T-helper 1 cell (primary cell): ENCODE measurements around the gene C19orf33.
"Not testable (repeated sequence)": the region's sequence is repeated elsewhere in the genome, so short reads cannot be mapped to it uniquely, and the experiment has no call there.

ENCODE experiments used
- DNase-seq, 5 donors: peaks; one replicate each; pipeline ENCODE4 v3.0.0-alpha.2; 2012 to 2020
- total RNA-seq, 4 donors: gene quantifications; one replicate each; lab custom pipeline; 2026; lab: John Stamatoyannopoulos, UW

C19orf33 gene
- 0 reads per million in 4 donors for total RNA-seq

DNA sequence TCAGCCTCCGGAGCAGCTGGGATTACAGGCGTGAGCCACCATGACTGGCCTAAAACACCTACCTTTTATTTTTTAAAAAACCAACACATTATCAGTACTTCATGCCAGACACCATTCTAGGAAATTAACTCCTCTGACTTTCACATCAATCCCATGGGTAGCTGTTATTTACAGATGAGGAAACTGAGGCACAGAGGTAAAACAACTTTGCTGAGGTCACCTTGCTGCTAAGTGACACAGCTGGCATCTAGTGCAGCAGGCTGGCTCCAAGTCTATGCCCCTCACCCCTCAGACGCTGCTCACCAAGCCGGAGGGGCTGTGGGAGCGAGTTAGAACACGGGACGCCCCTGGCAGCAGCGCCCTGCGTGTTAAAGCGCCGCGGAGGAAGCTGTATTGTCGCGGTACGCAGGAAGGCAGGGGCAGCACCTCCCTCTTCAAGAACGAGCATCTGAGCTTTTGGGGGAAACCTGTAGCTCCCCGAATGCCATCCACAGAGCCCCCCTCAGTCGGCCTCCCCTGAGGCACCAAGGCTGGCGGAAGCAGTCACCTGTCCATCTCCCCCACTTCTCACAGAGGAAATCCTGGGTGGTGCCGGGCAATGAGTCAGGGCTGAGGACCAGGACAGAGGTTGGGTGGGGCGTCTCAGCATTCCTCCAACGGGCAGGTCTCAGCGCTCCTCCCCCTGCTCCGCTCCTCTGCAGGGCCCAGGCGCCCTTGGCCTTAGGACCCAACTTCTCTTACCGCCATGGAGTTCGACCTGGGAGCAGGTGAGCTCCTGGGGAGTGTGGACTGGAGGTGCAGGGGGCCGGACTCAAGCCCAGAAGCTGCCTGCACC lies at the start of gene C19orf33:
TSS of gene C19orf33 (plus strand) at position 735 of the 835 bp plus-strand sequence. CDS start at position 746, 11 bp downstream.
- no peak for DNase-seq

DNA sequence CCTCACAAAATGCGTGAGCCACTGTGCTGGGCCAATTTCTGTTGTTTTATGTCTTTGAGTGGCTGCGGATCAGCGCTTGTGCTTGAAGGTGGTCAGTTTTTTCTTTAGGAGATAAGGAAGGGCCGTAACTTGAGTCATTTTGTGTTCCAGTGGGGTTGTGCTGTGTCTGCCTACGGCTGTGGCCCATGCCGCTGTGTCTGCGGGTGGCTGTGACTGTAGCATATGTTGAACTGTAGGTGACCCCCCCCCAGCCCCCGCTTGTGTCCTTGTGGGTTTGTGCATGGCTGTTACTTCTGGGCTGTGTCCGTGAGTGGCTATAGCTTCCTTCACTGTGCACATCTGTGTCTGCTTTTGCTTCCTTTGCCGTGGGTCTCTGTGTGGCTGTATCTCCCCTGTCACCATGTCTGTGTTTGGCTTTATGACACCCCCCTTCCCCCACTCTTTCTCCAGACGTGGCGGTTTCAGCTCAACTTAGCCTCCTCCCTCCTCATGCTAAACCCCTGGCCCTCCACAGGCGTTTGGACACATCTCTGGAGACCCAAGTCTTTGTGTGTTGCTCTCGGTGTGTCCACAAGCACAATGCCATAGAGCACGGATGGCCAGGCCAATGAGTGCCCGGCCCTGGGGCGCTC lies 48.6 kb upstream of the C19orf33 start:
- no peak for DNase-seq

DNA sequence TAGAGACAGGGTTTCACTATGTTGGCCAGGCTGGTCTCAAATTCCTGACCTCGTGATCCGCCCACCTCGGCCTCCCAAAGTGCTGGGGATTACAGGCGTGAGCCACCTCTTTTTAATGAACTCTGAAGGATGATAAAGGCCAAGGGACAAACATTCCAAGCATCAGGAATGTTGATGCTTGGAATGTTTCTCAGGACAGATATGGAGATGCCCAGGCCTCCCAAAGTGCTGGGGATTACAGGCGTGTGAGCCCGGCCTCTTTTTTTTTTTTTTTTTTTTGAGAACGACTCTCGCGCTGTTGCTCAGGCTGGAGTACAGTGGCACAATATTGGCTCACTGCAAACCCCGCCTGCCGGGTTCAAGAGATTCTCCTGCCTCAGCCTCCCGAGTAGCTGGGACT lies 42.1 kb upstream of the C19orf33 start:
- not testable (repeated sequence) for DNase-seq

DNA sequence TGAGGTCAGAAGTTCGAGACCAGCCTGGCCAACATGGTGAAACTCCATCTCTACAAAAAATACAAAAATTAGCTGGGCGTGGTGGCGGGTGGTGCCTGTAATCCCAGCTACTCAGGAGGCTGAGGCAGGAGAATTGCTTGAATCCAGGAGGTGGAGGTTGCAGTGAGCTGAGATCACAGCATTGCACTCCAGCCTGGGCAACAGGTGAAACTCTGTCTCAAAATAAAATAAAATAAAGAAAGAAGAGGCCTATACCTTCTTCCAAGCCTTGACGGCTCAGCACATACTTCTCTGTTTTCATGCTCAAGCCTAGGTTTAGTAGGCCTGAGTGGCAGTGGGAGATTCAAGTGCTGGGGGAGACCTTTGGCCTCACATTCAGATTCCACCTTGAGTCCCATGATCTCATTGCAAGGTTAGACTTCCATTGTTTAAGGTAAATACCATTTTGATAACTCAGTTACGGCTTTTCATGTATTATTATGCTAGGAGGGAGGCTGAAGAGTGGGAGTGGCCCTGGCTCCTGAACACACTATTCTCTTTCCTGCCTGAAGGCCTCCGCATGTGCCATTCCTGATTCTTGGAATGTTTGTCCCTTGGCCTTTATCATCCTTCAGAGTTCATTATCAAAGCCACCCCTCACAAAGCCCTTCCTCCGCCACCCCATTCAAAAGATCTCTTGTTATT lies 41.3 kb upstream of the C19orf33 start:
- no peak for DNase-seq

DNA sequence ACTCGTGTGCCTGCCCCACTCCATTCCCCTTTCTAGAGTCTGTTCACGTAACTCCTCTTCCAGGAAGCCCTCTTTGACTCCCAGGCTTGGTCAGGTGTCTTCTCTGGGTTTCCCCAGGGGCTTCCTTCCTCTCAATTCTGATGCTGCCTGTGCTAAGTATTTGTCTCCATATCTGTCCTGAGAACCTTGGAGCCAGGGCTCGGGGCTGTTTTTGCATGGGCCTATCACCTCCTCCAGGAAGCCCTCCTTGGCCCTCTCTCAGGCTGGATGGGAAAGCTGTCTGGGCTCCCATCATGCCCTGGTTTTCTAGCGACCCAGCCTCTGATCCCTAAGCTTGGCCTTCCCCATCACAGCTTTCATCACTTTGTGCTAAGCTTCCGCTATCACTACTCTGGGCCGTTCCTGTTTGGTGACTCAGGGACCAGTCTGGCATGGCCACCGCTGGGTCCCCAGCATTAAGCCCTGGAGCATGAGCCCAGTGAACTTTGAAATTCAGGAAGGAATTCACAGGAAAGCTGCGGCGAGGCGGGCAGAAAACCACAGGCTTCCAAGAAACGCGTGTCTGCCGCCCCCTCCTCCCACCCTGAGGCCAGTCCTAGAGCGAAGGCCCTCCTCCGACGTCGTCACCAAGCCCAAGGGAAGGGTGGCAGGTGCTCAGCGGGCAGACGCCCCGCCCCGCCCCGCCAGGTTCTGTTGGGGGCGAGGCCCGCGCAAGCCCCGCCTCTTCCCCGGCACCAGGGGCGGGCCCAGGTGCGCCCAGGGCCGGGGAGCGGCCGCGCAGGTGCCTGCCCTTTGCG lies 40.2 kb upstream of the C19orf33 start:
- DNase-seq, result peak; percentile 32 to 76 (median 70)

DNA sequence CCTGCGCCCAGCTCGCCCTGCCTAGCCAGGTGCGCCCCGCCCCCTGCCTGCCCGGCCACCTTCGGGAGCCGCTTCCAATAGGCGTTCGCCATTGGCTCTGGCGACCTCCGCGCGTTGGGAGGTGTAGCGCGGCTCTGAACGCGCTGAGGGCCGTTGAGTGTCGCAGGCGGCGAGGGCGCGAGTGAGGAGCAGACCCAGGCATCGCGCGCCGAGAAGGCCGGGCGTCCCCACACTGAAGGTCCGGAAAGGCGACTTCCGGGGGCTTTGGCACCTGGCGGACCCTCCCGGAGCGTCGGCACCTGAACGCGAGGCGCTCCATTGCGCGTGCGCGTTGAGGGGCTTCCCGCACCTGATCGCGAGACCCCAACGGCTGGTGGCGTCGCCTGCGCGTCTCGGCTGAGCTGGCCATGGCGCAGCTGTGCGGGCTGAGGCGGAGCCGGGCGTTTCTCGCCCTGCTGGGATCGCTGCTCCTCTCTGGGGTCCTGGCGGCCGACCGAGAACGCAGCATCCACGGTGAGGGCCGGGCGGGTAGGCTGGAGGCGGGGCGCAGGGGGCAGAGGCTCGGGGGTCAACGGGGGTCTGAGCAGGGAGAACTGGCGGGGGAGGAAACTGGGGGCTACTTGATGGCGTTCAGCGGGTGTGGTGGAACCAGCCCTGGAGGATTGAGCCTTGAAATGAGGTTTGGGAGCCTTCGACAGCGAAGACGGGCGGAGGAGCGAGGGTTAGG lies 39.4 kb upstream of the C19orf33 start, which contains the start of gene SPINT2:
TSS of gene SPINT2 (plus strand) at position 88 of the 727 bp plus-strand sequence. CDS start at position 408, 320 bp downstream.
- DNase-seq, result peak in 4 of 5 donors; percentile 37 to 66 (median 40)

DNA sequence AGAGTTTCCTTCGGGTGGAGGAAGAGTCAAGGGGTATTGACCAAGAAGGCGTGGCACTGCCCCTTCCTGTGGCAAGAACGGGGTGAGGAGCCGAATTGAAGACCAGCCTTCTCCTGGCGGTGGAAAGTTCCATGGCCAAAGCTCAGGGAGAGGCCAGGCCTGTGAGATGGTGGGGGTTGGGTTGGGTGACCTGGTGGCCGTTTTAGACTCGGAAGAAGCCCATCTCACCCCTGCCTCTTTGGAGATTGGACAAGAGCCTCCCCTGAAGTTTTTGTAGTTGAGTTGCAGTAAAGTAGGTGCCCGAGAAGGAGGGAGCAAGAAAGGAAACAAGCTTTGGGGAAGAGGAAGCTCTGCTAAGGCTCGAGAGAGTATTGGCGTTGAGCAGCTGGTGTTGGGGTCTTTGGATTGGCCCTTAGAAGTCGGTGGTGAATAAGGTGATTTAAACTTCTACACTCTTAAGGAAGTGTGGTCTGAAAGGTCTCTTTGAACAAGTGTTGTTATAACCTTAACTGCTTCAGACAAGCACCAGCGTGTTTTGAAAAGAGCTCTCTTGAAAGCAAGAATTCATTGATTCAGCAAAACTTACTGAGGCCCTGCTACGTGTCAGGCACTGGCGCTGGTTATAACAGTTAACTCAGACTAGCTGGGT lies 38.7 kb upstream of the C19orf33 start:
- no peak for DNase-seq

DNA sequence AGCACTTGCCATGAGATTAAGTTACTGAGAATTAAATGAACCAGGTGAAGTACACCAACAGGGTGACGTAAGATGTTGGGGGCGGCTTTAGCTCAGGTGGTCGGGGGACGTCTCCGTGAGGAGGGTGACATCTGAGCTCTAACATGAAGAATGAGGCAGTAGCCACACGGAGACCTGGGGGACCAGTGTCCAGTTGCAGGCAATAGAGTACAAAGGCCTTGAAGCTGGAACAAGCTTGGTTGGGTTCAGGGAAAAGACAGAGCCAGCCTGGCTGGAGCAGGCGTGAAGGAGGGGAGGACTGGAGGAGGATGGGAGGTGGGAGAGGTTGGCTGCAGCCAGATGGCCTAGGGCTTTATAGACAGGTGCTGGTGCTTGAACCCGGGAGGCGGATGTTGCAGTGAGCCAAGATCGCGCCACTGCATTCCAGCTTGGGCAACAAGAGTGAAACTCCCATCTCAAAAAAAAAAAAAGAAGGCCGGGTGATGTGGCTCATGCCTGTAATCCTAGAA lies 38.1 kb upstream of the C19orf33 start:
- DNase-seq, result no peak

DNA sequence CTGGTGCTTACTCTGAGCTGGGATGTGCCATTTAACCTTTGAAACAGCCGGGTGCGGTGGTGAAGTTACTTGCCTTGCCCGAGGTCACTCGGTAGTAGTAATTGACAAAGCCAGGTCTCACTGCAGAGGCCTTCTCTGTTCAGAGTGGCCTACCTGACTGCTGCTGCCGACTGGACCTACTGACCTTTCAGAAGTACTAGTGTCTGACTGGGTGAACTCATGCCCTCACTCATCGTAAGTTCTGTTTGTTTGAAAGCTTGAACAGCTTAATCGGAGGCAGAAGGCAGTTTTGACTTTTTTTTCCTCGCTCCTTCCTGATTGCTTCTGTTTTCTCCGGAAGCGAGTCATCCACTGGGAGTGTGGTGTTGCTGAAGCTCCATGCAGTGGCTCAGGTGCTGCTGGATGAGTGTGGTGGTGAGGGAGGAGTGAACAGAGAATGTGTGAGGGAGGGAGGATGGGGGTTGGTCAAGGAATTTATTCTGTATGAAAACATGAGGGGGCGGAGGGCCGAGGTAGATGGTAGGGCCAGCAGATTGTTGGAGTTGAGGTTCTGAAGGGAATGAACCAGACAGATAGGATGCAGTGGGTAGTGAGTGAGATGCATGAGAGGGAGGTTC lies 37.0 kb upstream of the C19orf33 start:
- DNase-seq, result no peak

DNA sequence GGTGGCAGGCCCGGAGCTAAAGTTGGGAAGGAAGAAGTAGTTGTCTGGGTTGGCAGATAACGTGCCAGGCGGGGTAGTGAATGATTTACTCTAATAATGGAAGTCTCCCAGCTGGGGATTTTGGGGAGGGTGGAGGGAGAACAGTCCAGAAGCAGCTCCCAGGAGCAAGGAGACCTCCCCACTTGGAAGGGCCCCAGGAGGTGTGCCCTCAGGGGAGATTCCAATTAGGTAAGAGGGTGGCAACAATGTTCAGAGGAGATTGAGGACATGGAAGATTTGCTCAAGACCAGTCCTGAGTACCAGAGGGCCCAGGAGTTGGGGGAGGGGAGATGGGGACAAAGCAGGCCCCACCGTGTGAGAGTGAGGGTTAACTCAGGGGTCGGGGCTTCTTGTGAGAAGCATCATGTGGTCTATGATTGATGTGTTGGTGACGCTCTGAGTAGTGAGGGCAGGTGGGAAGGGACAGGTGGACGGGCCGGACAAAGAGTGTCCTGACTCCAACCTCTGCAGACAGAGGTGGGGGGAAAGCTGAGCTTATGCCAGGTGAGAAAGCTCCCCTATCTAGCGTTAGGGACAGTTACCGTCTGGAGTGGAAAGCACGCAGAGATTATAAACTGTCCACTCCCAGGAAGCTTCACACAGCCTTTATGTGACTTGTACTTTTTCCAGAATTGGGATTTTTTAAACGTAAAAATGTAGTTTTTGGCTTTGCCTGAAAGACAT lies 36.1 kb upstream of the C19orf33 start:
- DNase-seq, result no peak

DNA sequence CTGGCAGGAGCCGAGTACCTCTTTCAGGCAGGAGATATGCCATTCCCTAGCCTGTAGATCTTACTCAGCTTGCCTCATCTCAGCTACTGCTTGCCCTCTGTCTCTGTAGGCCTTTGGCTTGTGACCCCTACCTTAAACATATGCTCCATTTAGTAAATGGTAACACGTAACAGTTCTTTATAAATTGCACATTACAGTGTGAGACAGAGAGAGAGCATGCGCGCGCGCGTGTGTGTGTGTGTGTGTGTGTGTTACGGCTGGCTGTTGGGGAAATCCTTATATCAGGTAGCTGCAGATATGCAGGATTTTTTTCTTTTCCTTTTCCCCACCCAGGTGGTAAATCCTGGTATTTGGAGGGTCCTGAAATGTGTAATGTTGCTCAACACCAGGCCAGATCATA lies 35.5 kb upstream of the C19orf33 start:
- DNase-seq, result no peak

DNA sequence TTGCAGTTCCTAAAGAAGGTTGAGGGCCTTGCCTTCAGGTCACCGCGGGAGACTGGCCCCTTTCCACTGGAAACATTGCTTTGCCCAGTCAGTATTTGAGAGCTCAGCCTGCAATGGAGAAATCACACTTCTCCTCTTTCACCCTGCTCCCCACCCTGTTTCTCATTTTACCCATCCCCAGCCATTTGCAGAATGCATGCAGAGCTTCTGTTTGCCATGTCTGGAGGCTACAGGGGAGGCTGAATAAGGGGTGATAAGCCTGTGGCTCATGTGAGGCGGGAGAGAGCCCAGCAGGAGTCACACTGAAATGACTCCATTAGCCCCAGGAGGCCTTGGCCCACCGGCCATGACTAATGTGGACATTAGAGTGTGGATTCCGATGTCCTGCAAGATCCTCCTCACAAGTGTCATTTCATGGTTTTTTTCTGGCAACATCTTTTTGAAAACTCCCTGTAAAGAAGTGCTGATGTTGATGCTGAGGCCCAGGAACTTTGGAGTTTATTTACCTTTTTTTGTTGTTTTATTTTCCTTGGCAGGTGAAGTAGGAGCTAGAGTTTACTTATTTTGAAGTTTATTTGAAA lies 33.4 kb upstream of the C19orf33 start:
- DNase-seq, result no peak

DNA sequence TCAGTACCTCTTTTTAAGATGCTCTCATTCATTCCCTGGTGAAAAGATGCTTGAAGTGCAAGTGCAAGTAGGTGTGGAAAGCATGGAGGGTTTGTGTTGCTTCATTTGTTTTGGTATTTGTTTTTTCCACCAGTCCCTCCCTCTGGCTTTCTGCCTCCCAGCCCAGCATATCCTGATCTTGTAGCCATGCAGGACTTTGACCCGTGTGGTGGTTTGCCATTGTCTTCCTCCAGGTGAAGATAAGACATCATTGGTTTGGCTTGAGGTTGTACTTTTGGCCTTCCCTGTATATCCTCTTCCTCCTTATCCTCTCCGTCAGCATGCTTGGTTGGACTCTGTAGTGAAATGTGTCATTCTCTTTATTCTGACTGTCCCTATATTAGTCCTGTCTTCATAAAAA lies 30.6 kb upstream of the C19orf33 start:
- DNase-seq, result no peak

DNA sequence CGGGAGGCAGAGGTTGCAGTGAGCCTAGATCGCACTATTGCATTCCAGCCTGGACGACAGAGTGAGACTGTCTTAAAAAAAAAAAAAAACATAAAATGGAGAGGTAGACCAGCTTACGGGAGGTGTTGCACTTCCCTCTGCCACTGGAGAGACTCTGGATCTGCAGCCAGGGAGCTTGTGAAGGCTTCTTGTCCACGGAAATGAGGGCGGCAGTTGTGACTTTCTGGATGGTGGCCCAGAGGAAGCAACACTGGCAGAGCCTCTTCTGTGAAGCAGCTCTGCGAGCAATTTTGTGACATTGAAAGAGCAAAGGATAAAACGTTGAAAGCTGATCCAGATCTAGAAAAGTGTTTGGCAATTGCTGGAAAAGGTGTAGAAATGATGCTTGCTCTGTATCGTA lies 29.3 kb upstream of the C19orf33 start:
- DNase-seq, result no peak

DNA sequence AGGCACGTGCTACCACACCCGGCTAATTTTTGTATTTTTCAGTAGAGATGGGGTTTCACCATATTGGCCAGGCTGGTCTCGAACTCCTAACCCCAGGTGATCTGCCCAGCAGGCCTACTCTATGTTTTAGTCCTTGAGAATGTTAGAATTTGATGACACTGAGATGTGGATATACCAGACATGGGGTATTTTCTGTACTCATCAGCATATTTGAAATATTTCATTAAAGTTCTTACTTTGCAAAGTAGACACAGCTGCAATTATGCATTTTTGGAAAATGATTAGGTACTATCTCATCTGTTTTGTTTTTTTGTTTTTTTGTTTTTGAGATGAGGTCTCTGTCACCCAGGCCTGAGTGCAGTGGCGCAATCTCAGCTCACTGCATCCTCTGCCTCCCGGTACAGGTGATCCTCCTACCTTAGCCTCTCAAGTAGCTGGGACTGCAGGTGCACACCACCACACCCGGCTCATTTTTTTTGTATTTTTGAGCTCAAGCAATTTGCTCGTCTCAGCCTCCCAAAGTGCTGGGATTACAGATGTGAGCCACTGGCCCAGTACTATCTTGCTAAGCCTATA lies 27.0 kb upstream of the C19orf33 start:
- no peak for DNase-seq

DNA sequence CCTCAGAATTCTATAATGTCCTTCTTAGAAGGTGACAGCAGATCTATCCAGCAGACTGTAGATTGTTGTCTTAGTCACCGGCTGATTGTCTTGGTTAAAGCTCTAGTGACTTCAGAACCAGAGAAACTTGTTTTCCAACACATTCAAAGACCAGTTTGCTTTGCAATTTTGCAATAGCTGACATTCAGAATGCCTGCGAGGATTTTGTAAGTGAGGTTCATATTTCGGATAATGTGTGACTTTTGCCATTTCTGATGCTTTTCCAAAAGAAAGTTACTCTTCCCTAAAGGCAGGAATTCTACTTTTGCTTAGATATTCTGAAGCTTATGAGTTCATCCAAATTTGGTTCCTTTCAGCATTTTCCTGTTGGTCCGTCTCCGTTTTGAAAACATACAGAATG lies 26.5 kb upstream of the C19orf33 start:
- no peak for DNase-seq

DNA sequence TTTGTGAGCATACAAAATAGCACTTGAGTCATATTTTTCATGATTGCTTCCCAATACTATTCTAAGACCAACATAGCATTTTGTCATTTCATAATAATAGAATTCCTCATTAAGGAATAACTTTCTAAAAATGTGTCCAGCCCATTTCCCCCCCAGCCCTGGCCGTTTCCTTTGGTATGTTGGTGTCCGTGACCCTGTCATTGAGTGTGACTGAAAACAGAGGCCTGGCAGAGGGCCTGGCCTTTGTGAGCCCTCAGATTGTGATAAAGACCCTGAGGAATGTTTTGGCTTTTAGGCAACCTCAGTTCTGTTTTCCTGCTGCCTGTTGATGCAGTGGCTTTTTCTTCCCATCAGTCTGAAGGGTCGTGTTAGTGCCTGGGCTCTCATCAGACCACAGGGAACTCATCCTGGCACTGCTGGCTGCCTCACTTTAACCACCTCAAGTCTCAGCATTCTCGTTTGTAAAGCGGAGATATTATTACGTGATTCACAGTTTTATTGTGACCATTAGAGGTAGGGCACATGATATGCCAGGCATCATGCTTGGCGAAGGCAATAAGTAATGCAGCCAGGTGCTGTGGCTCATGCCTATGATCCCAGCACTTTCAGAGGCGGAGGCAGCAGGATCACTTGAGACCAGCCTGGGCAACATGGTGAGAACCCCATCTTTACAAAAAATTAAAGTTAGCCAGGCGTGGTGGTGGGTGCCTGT lies 25.9 kb upstream of the C19orf33 start:
- DNase-seq, result no peak

DNA sequence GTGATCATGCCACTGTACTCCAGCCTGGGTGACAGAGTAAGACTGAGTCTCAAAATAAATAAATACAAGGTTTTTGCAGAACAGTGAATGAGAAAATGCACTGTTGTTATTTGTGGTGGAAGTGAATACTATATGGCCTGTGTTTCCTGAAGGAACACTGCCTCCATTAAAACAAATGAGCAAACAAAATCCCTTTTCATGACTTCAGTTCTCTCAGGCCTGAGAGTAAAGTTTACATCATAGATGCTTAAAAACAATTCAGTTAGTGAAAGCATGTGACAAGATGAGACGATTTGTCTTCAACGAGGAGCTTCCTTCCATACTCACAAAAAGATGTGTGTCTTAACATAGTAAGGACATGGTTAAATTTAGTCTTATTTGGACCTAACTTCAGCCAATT lies 25.3 kb upstream of the C19orf33 start:
- no peak for DNase-seq
